Common myeloid progenitor, CD34-positive (primary cell): ENCODE measurements around the gene SNED1.

Source experiments
- CTCF ChIA-PET: fragments of 350-600 bp; sonication (Branson Sonifier 250); formaldehyde crosslinking; loops from one replicate; lab custom pipeline; 2021; ENCODE audit warnings: antibody characterized with exemption; lab: Charles Lee
- POLR2A ChIA-PET: fragments of 350-600 bp; sonication (Branson Sonifier 250); formaldehyde crosslinking; loops from one replicate; lab custom pipeline; 2021; ENCODE audit warnings: antibody characterized with exemption; lab: Charles Lee
- DNase-seq, 3 donors: peaks; one replicate each; pipeline versions ENCODE4 v3.0.0 to v3.0.0-alpha.2; 2013
- H3K27ac ChIP-seq, 2 experiments: 1 replicate in 1 of 2; 2 replicates in 1 of 2; pipeline ENCODE4 v1.7.0; 2013; ENCODE audit warnings: inconsistent platforms in 2 of 2, low read length in 2 of 2, mild to moderate bottlenecking in 2 of 2, low read depth in 1 of 2, moderate library complexity in 1 of 2; ENCODE audit not compliant: severe bottlenecking in 2 of 2, insufficient read depth in 1 of 2, poor library complexity in 1 of 2
- H3K27me3 ChIP-seq, 5 experiments: replicated peaks in 2 of 5; 1 replicate in 3 of 5; 2 replicates in 2 of 5; pipeline versions ENCODE4 v1.6.1 to v1.7.0; 2013; ENCODE audit warnings: low read length in 4 of 5, mild to moderate bottlenecking in 2 of 5, moderate library complexity in 2 of 5, inconsistent platforms in 1 of 5; ENCODE audit not compliant: insufficient read depth in 5 of 5, control insufficient read depth in 4 of 5
- H3K36me3 ChIP-seq, 4 experiments: 1 replicate in 2 of 4; 2 replicates in 2 of 4; pipeline versions ENCODE4 v1.6.1 to v1.7.0; 2013; ENCODE audit warnings: low read length in 3 of 4, control low read depth in 1 of 4, mild to moderate bottlenecking in 1 of 4; ENCODE audit not compliant: control insufficient read depth in 4 of 4, insufficient read depth in 4 of 4
- H3K4me1 ChIP-seq, 4 experiments: 1 replicate in 3 of 4; 2 replicates in 1 of 4; pipeline versions ENCODE4 v1.6.1 to v1.7.1; 2013; ENCODE audit warnings: low read length in 3 of 4, mild to moderate bottlenecking in 3 of 4, control low read depth in 1 of 4, inconsistent platforms in 1 of 4, moderate library complexity in 1 of 4; ENCODE audit not compliant: control insufficient read depth in 4 of 4, insufficient read depth in 4 of 4; ENCODE audit errors: control extremely low read depth in 1 of 4
- H3K4me3 ChIP-seq, 7 experiments: 1 replicate in 4 of 7; 2 replicates in 3 of 7; pipeline versions ENCODE4 v1.5.1 to v1.7.0; 2013; ENCODE audit warnings: mild to moderate bottlenecking in 7 of 7, low read length in 6 of 7, moderate library complexity in 6 of 7, inconsistent platforms in 2 of 7, low read depth in 2 of 7, control low read depth in 1 of 7; ENCODE audit not compliant: insufficient read depth in 4 of 7, control insufficient read depth in 1 of 7; ENCODE audit errors: extremely low read depth in 1 of 7
- H3K9me3 ChIP-seq, 5 experiments: 1 replicate in 4 of 5; 2 replicates in 1 of 5; pipeline versions ENCODE4 v1.6.1 to v1.7.1; 2013; ENCODE audit warnings: low read length in 4 of 5, mild to moderate bottlenecking in 2 of 5, inconsistent platforms in 1 of 5, low read depth in 1 of 5, moderate library complexity in 1 of 5; ENCODE audit not compliant: control insufficient read depth in 4 of 5, insufficient read depth in 2 of 5; ENCODE audit errors: control extremely low read depth in 1 of 5
- WGBS: methylation state at CpG from one replicate; pipeline ENCODE4 v1.1.5; 2013; ENCODE audit not compliant: insufficient coverage; 5-methylcytosine and 5-hydroxymethylcytosine counted together

SNED1 gene

GRCh38 chr2:240957656-240958365 lies 40.6 kb upstream of the SNED1 start:
- Histone ChIP-seq H3K9me3 (no peaks in the 10 kb centered on the region), H3K27me3 (peaks cover 0 to 3% (median 0%) of the 10 kb centered on the region in 5 experiments), H3K27ac (no peak overlapping the region), H3K4me1 (peaks cover 0 to 15% (median 6%) of the 10 kb centered on the region in 4 experiments), H3K36me3 (no peaks in the 10 kb centered on the region), H3K4me3 (no peak overlapping the region)
- 93% methylated on average over 14 of the region's 17 CpGs for WGBS
- ChIA-PET POLR2A (no interaction called here), CTCF (interaction anchor here (1.2 kb wide), 1 partner anchor 26 kb away, joined by 3 read pairs; no protein-coding TSS in a partner anchor)
- DNase-seq: no peak

- no peak overlapping the region for H3K27ac ChIP-seq
- H3K36me3 ChIP-seq: no peaks in the 10 kb centered on the region
- WGBS: 96% methylated on average over 13 of the region's 19 CpGs
- ChIA-PET POLR2A (no interaction called here), CTCF (interaction anchor here (1.2 to 1.5 kb wide), 2 partner anchors 23 to 25 kb away, joined by 3 read pairs; no protein-coding TSS in a partner anchor)
- no peak overlapping the region for H3K4me3 ChIP-seq
- no peak for DNase-seq
- H3K4me1 ChIP-seq: peaks cover 0 to 15% (median 6%) of the 10 kb centered on the region in 4 experiments
- no peaks in the 10 kb centered on the region for H3K9me3 ChIP-seq
- peaks cover 0 to 3% (median 0%) of the 10 kb centered on the region in 5 experiments for H3K27me3 ChIP-seq
Observed at GRCh38 chr2:240958366-240959213, 39.8 kb upstream of the SNED1 start.

DNA sequence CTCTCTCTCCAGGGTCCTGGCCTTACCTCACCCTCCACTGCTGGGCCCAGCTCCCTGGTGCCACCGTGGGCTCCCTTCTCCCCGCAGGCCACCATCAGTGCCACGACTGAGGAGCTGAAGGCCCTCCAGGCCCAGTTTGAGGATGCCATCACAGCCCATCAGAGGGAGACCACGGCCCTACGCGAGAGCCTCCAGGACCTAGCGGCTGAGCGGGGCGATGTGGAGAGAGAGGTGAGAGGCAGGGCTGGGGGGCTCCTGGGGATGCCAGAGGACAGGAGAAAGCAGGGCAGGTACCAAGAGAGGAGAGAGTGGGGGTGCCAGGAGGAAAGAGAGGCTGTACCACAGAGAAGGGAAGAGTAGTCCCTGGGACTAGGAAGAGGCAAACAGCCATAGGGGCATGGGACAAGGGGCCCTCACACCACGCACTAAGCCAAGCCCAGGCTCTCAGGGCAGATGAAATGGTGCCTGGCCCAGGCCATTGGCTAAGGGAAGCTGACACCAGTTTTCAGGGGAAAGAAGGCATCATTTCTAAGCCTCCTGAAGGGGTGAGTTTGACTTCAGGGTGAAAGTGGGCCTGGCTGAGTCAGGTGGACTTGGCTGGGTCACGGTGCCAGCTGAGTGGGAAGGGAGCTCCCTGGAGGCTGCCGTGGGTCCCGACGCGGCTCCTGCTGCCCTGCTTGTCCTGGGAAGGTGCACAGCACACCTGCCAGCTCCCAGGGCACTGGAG lies 39.0 kb upstream of the SNED1 start:
- peaks cover 0 to 3% (median 0%) of the 10 kb centered on the region in 5 experiments for H3K27me3 ChIP-seq
- no peaks in the 10 kb centered on the region for H3K36me3 ChIP-seq
- DNase-seq: no peak
- no peaks in the 10 kb centered on the region for H3K9me3 ChIP-seq
- ChIA-PET POLR2A (no interaction called here), CTCF (interaction anchor here (1.5 kb wide), 1 partner anchor 22 kb away, joined by 3 read pairs; no protein-coding TSS in a partner anchor)
- WGBS: 97% methylated on average over 14 of the region's 15 CpGs
- no peak overlapping the region for H3K27ac ChIP-seq
- H3K4me1 ChIP-seq: peaks cover 0 to 16% (median 6%) of the 10 kb centered on the region in 4 experiments
- no peak overlapping the region for H3K4me3 ChIP-seq

DNA sequence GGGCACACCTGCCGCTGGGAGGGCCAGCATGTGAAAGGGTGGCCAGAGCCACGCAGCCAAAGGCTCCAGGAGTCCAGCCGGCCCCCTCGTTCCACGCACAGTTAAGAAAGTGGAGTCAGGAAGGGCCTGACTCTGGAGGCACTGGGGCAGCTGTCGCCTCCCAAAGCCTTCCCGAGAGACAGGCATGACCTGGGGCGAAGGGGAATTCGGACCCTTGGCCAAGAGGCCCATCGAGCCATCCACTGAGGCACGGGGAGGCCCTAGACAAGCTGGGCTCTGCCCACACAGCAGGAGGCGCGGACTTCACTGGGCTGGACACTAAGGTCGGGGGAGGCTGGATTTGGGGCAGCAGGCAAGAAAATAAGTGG lies 38.5 kb upstream of the SNED1 start:
- ChIA-PET POLR2A (no interaction called here), CTCF (interaction anchor here (1.5 kb wide), 1 partner anchor 22 kb away, joined by 3 read pairs; no protein-coding TSS in a partner anchor)
- 96% methylated on average over 11 of the region's 14 CpGs for WGBS
- Histone ChIP-seq H3K27me3 (no peaks in the 10 kb centered on the region), H3K36me3 (no peaks in the 10 kb centered on the region), H3K4me3 (no peak overlapping the region), H3K27ac (no peak overlapping the region), H3K4me1 (peaks cover 0 to 21% (median 6%) of the 10 kb centered on the region in 4 experiments), H3K9me3 (no peaks in the 10 kb centered on the region)
- DNase-seq: no peak

GRCh38 chr2:240960309-240960970 lies 38.0 kb upstream of the SNED1 start:
- DNase-seq: peak in 2 of 3 donors; percentile 22 to 25
- Histone ChIP-seq H3K36me3 (no peaks in the 10 kb centered on the region), H3K27ac (no peak overlapping the region), H3K4me1 (peaks cover 0 to 27% (median 9%) of the 10 kb centered on the region in 4 experiments), H3K4me3 (no peak overlapping the region), H3K27me3 (no peaks in the 10 kb centered on the region), H3K9me3 (no peaks in the 10 kb centered on the region)
- POLR2A ChIA-PET: no interaction called here
- WGBS: 26% methylated on average over 21 of the region's 28 CpGs
- CTCF ChIA-PET: no interaction called here

GRCh38 chr2:240960971-240961876 lies 37.2 kb upstream of the SNED1 start:
- POLR2A ChIA-PET: no interaction called here
- H3K9me3 ChIP-seq: no peaks in the 10 kb centered on the region
- DNase-seq: peak in 2 of 3 donors; percentile 61 to 69
- no peak overlapping the region for H3K27ac ChIP-seq
- CTCF ChIA-PET: no interaction called here
- H3K4me1 ChIP-seq: peaks cover 0 to 34% (median 13%) of the 10 kb centered on the region in 4 experiments
- WGBS: 68% methylated on average over 19 of the region's 27 CpGs
- H3K27me3 ChIP-seq: no peaks in the 10 kb centered on the region
- no peak overlapping the region for H3K4me3 ChIP-seq
- H3K36me3 ChIP-seq: no peaks in the 10 kb centered on the region
